ENCODE data around the gene SYNC.
"Not testable (repeated sequence)": the region's sequence is repeated elsewhere in the genome, so short reads cannot be mapped to it uniquely, and the experiment has no call there.

Gene SYNC

GRCh38 chr1:32639489-32640075 is 63.0 kb downstream of the SYNC start:
- DNase-seq (ENCODE audit: low read depth) = no peak
- TF ChIP-seq CTCF (IDR thresholded peaks at IDR 0.05; ENCODE audit: low read depth, low read length, missing control alignments) = no peak
- H3K4me3 ChIP-seq (ENCODE audit: low read depth, low read length) = no peak overlapping the region

GRCh38 chr1:32636914-32637645 is 65.5 kb downstream of the SYNC start:
- TF ChIP-seq CTCF (IDR thresholded peaks at IDR 0.05; ENCODE audit: low read depth, low read length, missing control alignments) = no peak
- no peak overlapping the region for H3K4me3 ChIP-seq (ENCODE audit: low read depth, low read length)
- no peak for DNase-seq (ENCODE audit: low read depth)

GRCh38 chr1:32635508-32636277 is 66.9 kb downstream of the SYNC start:
- H3K4me3 ChIP-seq (ENCODE audit: low read depth, low read length) = no peak overlapping the region
- no peak for TF ChIP-seq CTCF (IDR thresholded peaks at IDR 0.05; ENCODE audit: low read depth, low read length, missing control alignments)
- DNase-seq (ENCODE audit: low read depth) = no peak

- no peak for DNase-seq (ENCODE audit: low read depth)
- no peak overlapping the region for H3K4me3 ChIP-seq (ENCODE audit: low read depth, low read length)
- no peak for TF ChIP-seq CTCF (IDR thresholded peaks at IDR 0.05; ENCODE audit: low read depth, low read length, missing control alignments)
Measured at GRCh38 chr1:32632829-32633228, 69.7 kb downstream of the SYNC start.

GRCh38 chr1:32630173-32630572 is 72.4 kb downstream of the SYNC start:
- not testable (repeated sequence) for H3K4me3 ChIP-seq (ENCODE audit: low read depth, low read length); DNase-seq (ENCODE audit: low read depth)
